OCI-LY3 (cell line): ENCODE data around the gene TUBA4A.
A peak's percentile ranks its signal among the peaks of the same experiment; 100 is the strongest.

Experiments used
- H2AFZ ChIP-seq: fragments of 200-600, 300-600 bp; shearing (Covaris generic); 2 replicates; pipeline ENCODE4 v1.6.0; 2014; ENCODE audit warnings: antibody characterized with exemption, low read depth, low read length
- H3K27ac ChIP-seq: fragments of 200-600, 300-600 bp; sonication (generic); 2 replicates; pipeline ENCODE4 v1.5.1; 2014; ENCODE audit warnings: mild to moderate bottlenecking, low read length, moderate library complexity, mixed read lengths
- H3K27me3 ChIP-seq: fragments of 200-600, 300-600 bp; sonication (generic); 2 replicates; pipeline ENCODE4 v1.6.1; 2014; ENCODE audit warnings: low read depth, low read length, mixed read lengths
- H3K36me3 ChIP-seq: fragments of 200-600, 300-600 bp; sonication (generic); replicated peaks from 2 replicates; pipeline ENCODE3; 2014; ENCODE audit warnings: low read depth, low read length, mixed read lengths
- H3K4me1 ChIP-seq: fragments of 300-600, 200-600 bp; sonication (generic); 2 replicates; pipeline ENCODE4 v1.6.1; 2014; ENCODE audit warnings: low read length, mixed read lengths
- H3K4me2 ChIP-seq: fragments of 200-600, 300-600 bp; sonication (generic); 2 replicates; pipeline ENCODE4 v1.6.1; 2014; ENCODE audit warnings: low read length, mixed read lengths
- H3K4me3 ChIP-seq: fragments of 300-600, 200-600 bp; sonication (generic); 2 replicates; pipeline ENCODE4 v1.5.1; 2014; ENCODE audit warnings: antibody characterized with exemption, mild to moderate bottlenecking, low read length, moderate library complexity
- H3K79me2 ChIP-seq: fragments of 300-600, 200-600 bp; shearing (Covaris generic); 2 replicates; pipeline ENCODE4 v1.6.1; 2014; ENCODE audit warnings: mild to moderate bottlenecking, low read length, mixed read lengths
- H3K9ac ChIP-seq: fragments of 300-600, 200-600 bp; shearing (Covaris generic); 2 replicates; pipeline ENCODE4 v1.6.0; 2014; ENCODE audit warnings: mild to moderate bottlenecking, low read length, moderate library complexity
- H3K9me3 ChIP-seq: fragments of 200-600, 300-600 bp; shearing (Covaris generic); 2 replicates; pipeline ENCODE4 v1.6.1; 2014; ENCODE audit warnings: low read length, mixed read lengths; ENCODE audit not compliant: insufficient read depth
- H4K20me1 ChIP-seq: fragments of 200-600, 300-600 bp; sonication (generic); 2 replicates; pipeline ENCODE4 v1.6.1; 2016; ENCODE audit warnings: low read length, mixed read lengths; ENCODE audit not compliant: insufficient read depth
- CTCF ChIP-seq: fragments of 200-600, 300-600 bp; sonication (generic); IDR thresholded peaks from 2 replicates; pipeline ENCODE4 v1.5.1; 2014; ENCODE audit warnings: antibody characterized with exemption, low read length, low read depth
- EZH2phosphoT487 ChIP-seq: fragments of 200-600 bp; shearing (Covaris generic); IDR thresholded peaks from 2 replicates; pipeline ENCODE4 v1.6.1; 2018; ENCODE audit warnings: antibody characterized with exemption, mixed run types, low read depth

Gene TUBA4A

GRCh38 chr2:219249203-219249980 is 4.3 kb downstream of the TUBA4A start:
- no peaks in the 10 kb centered on the region for H4K20me1 ChIP-seq
- peaks cover 44% of the 10 kb centered on the region for H3K4me1 ChIP-seq
- peak overlapping the region; percentile 70 for H3K4me3 ChIP-seq

GRCh38 chr2:219248845-219249202 is 4.9 kb downstream of the TUBA4A start:
- no peak for TF ChIP-seq EZH2phosphoT487
- TF ChIP-seq CTCF: no peak
- no peaks in the 10 kb centered on the region for H3K27me3 ChIP-seq
- H3K79me2 ChIP-seq: peaks cover 38% of the 10 kb centered on the region
- H3K4me1 ChIP-seq: peaks cover 46% of the 10 kb centered on the region
- peak overlapping the region; percentile 94 for H3K4me2 ChIP-seq
- no peak overlapping the region for H2AFZ ChIP-seq
- no peaks in the 10 kb centered on the region for H4K20me1 ChIP-seq
- peak overlapping the region; percentile 94 for H3K27ac ChIP-seq
- peaks cover 18% of the 10 kb centered on the region for H3K36me3 ChIP-seq
- H3K4me3 ChIP-seq: peak overlapping the region; percentile 70
- peak overlapping the region; percentile 62; the same call in 1 of the 2 replicates for H3K9ac ChIP-seq
- H3K9me3 ChIP-seq: no peaks in the 10 kb centered on the region

More at GRCh38 chr2:219249203-219249980, 4.3 kb downstream of the TUBA4A start:
- TF ChIP-seq EZH2phosphoT487: no peak
- no peak for TF ChIP-seq CTCF
- Histone ChIP-seq H3K79me2 (peaks cover 38% of the 10 kb centered on the region), H3K9me3 (no peaks in the 10 kb centered on the region), H2AFZ (no peak overlapping the region), H3K27ac (peak overlapping the region; percentile 94), H3K27me3 (no peaks in the 10 kb centered on the region), H3K4me2 (peak overlapping the region; percentile 94), H3K36me3 (peaks cover 18% of the 10 kb centered on the region), H3K9ac (peak overlapping the region; percentile 62)

- peaks cover 18% of the 10 kb centered on the region for H3K36me3 ChIP-seq
- TF ChIP-seq CTCF (no peak), EZH2phosphoT487 (no peak)
- peaks cover 31% of the 10 kb centered on the region for H3K79me2 ChIP-seq
- H3K9ac ChIP-seq: no peak overlapping the region
- H2AFZ ChIP-seq: no peak overlapping the region
- H3K4me1 ChIP-seq: peaks cover 46% of the 10 kb centered on the region
- H3K9me3 ChIP-seq: no peaks in the 10 kb centered on the region
- no peak overlapping the region for H3K4me3 ChIP-seq
- H3K27me3 ChIP-seq: no peaks in the 10 kb centered on the region
- no peak overlapping the region for H3K4me2 ChIP-seq
- no peaks in the 10 kb centered on the region for H4K20me1 ChIP-seq
- no peak overlapping the region for H3K27ac ChIP-seq
Observed at GRCh38 chr2:219247678-219248642, 5.8 kb downstream of the TUBA4A start.

- Histone ChIP-seq H3K27me3 (no peaks in the 10 kb centered on the region), H3K79me2 (peaks cover 18% of the 10 kb centered on the region), H3K4me2 (no peak overlapping the region), H3K27ac (no peak overlapping the region), H3K4me3 (no peak overlapping the region), H3K36me3 (peaks cover 13% of the 10 kb centered on the region), H2AFZ (no peak overlapping the region), H4K20me1 (no peaks in the 10 kb centered on the region), H3K9me3 (no peaks in the 10 kb centered on the region), H3K9ac (no peak overlapping the region), H3K4me1 (peaks cover 37% of the 10 kb centered on the region)
- no peak for TF ChIP-seq CTCF
- TF ChIP-seq EZH2phosphoT487: no peak
Observed at GRCh38 chr2:219246559-219246958, 7.2 kb downstream of the TUBA4A start.
